ENCODE data around the gene LRRK1.
A peak's percentile ranks its signal among the peaks of the same experiment; 100 is the strongest.

Gene LRRK1

DNA sequence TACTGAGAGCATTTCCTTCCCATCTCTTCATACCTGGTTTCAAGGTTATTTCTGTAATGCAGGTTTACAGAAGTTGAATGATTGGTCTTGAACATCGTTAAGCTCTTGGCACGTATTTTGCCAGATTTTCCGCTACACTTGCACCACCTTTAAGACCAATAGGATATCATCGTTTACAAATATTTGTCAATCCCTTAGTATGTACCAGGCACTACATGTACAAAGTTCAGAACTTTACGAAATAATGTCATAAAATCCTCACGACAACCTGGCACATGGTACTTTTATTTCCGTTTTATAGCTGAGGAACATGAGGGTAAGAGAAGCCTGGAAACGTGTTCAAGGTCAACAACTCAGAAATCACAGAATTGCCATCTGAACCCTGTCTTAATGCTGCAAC, 6.3 kb downstream of the LRRK1 start:
- TF ChIP-seq, protein P1, sequence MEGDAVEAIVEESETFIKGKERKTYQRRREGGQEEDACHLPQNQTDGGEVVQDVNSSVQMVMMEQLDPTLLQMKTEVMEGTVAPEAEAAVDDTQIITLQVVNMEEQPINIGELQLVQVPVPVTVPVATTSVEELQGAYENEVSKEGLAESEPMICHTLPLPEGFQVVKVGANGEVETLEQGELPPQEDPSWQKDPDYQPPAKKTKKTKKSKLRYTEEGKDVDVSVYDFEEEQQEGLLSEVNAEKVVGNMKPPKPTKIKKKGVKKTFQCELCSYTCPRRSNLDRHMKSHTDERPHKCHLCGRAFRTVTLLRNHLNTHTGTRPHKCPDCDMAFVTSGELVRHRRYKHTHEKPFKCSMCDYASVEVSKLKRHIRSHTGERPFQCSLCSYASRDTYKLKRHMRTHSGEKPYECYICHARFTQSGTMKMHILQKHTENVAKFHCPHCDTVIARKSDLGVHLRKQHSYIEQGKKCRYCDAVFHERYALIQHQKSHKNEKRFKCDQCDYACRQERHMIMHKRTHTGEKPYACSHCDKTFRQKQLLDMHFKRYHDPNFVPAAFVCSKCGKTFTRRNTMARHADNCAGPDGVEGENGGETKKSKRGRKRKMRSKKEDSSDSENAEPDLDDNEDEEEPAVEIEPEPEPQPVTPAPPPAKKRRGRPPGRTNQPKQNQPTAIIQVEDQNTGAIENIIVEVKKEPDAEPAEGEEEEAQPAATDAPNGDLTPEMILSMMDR (IDR thresholded peaks at IDR 0.05; ENCODE audit: borderline replicate concordance, control extremely low read depth, extremely low read depth, insufficient read depth, missing control alignments), result no peak
- in situ Hi-C loops (cut with MboI; ENCODE audit: low sequenced_read_pairs, unreplicated experiment), result no loop called here
- DNase-seq (ENCODE audit: low spot score), result no peak

DNA sequence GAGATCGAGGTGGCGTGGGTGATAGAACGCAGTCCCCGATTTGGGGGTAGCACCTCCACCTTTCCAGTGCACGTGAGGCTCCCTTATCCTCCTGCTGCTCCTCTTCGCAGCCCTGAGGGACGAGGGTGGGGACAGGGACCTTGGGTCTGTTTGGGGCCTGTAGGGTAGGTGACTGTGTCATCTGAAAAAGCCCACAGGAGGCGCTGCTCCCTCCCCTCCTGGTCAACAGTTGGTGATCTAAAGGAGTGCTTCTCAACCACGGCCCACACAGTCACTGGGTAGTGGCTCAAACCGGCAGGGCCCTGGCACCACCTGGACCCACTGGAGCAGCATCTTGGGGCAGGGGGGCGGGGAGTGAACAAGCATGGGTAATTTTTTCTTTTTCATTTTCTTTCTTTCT, 7.1 kb downstream of the LRRK1 start:
- peak; percentile 58 for DNase-seq (ENCODE audit: low spot score)
- in situ Hi-C loops (cut with MboI; ENCODE audit: low sequenced_read_pairs, unreplicated experiment), result no loop called here

DNA sequence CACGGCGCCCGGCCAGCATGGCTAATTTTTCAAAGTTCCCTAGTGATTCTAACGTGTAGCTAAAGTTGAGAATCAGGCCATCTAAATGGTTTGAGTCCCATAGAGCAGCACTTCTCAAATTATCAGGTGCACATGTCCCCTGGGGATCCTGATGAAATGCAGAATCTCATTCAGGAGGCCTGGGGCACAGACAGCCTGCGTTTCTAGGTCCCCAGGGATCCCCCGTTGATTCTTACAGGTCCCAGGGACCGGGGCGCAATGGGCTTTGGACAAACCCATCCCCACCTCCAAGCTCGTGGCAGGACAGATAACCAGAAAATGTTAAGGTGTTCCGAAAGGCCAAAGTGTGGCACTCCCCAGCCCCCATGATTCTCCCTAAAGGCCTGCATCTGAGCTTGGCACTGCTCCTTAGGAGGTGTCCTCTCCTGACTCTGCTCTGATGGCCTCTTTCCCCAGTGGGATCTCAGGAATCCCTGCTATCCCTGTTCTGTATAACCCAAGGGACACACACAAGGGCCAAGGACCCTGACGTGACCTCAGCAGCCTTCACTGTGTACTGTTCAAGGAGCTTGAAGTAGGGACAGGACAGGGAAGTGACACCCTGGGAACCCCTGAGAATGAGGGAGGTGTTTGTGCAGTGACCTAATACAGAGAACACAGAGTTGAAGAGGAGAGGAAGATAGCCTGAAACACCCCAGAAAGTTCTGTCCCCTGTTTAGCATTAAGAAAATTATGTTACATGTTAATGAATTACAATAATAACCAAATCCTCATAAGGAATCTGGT, 8.0 kb downstream of the LRRK1 start:
- TF ChIP-seq, protein P1 (IDR thresholded peaks at IDR 0.05; ENCODE audit: borderline replicate concordance, control extremely low read depth, extremely low read depth, insufficient read depth, missing control alignments), result no peak
- DNase-seq (ENCODE audit: low spot score), result peak; percentile 54
- in situ Hi-C loops (cut with MboI; ENCODE audit: low sequenced_read_pairs, unreplicated experiment), result no loop called here

More for the DNA sequence above, 7.1 kb downstream of the LRRK1 start:
- TF ChIP-seq, protein P1 (IDR thresholded peaks at IDR 0.05; ENCODE audit: borderline replicate concordance, control extremely low read depth, extremely low read depth, insufficient read depth, missing control alignments), result peak; percentile 44

DNA sequence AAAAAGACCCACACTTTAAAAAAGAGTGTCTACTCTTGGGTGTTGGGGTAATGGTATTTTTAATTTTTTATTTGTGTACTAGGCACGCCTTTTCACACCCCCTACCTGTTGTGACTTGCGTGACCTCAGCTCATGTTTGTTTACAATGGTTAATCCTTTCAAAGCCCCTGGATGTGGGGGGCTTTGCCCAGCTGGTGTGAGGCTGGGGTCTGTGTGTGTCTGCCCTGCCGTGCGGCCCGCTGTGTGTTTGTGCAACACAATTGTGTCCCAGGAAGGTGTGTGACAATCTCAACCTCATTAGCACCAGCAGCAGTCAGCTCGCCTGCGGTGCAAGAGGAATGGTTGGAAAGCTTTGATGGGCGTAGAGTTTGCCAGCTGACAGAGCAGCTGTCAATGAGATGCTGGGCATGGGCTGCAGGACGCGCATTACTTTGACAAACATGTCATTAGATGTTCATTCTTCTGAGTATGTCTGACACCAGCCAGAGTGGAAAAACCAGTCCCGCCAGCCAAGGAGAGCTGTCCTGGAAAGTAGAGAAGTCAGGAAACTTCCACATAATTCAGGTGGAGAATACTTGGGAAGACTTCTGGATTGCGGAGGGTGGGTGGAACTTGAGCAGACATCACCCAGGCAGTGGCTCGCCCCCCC, 9.6 kb downstream of the LRRK1 start:
- in situ Hi-C loops (cut with MboI; ENCODE audit: low sequenced_read_pairs, unreplicated experiment), result no loop called here
- no peak for DNase-seq (ENCODE audit: low spot score)
- TF ChIP-seq, protein P1 (IDR thresholded peaks at IDR 0.05; ENCODE audit: borderline replicate concordance, control extremely low read depth, extremely low read depth, insufficient read depth, missing control alignments), result no peak

DNA sequence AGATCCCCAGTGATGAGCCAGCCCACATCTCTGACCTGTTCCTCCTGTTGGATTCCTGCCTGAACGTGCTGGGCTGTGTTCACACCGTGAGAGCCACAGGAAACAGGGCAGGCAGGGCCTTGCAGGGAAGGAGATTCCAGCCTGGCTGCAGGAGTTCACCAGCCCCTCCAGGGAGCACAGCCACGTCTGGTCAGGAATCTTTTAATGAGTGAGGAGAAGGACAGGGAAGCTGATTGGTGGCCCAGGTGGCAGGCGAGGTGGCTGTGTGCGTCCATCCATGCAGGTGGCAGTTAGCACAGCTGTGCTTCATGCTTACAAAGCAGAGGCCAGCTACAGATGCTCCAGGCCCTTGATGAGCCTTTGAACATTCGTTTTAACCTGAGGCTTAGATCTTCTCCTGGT, 10.5 kb downstream of the LRRK1 start:
- TF ChIP-seq, protein P1 (IDR thresholded peaks at IDR 0.05; ENCODE audit: borderline replicate concordance, control extremely low read depth, extremely low read depth, insufficient read depth, missing control alignments), result no peak
- DNase-seq (ENCODE audit: low spot score), result no peak
- in situ Hi-C loops (cut with MboI; ENCODE audit: low sequenced_read_pairs, unreplicated experiment), result no loop called here

DNA sequence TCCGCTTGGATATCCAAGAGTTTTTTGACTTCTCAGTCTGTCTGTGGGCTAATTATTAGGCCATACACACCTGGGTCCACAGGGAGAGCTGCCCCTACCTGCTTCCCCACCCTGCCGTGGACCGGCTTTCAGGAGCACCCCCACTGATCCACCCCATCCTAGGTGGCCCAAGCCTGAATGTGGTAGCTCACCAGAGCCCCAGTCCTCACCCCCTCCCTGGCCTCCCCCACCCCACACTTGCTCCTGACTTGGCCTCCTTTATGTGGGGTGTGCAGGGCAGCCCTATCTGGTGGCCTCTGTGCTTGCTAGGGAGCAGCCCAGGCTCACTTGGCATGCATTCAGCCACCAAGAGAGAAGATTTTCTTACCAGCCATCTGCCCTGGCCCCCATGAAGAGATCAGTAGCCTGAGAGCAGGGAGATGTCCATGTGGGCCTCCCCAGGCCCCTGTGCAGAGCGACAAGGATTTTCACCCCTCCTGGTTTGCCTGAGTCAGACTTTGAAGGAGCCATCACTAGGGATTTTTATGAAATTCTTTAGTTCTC, 11.2 kb downstream of the LRRK1 start:
- in situ Hi-C loops (cut with MboI; ENCODE audit: low sequenced_read_pairs, unreplicated experiment), result no loop called here
- TF ChIP-seq, protein P1 (IDR thresholded peaks at IDR 0.05; ENCODE audit: borderline replicate concordance, control extremely low read depth, extremely low read depth, insufficient read depth, missing control alignments), result no peak
- no peak for DNase-seq (ENCODE audit: low spot score)

All from GM13976 (cell line).